K562 (cell line): ENCODE measurements around the gene EPYC. TPM values are rescaled to one million over a fixed set of nuclear protein-coding genes. Genes with fewer than 3 reads are reported as not detected.

Experiments used
- ATAC-seq: fragments of 200-7000 bp; cut with Tn5 transposase; 3 replicates; pipeline ENCODE4 v1.9.1; 2020; ENCODE audit warnings: moderate library complexity
- BruUV-seq: library from RNA; stranded (reverse); fragments of 400-500 nt; replicated peaks from 2 replicates; lab custom pipeline; 2021; lab: Mats Ljungman, UMichigan
- CTCF ChIA-PET: fragments of 300-600 bp; formaldehyde crosslinking; extraction: SDS; loops from one replicate; lab custom pipeline; 2021; ENCODE audit warnings: low intra/inter-chr PET ratio; lab: Yijun Ruan, JAX
- POLR2A ChIA-PET: fragments of 300-600, 350-650 bp; sonication (Branson Sonifier 250); formaldehyde crosslinking; extraction: SDS; loops from one replicate; lab custom pipeline; 2021; ENCODE audit warnings: antibody characterized with exemption, inconsistent platforms; lab: Yijun Ruan, JAX
- DNase-seq, 4 experiments: peaks; one replicate each; pipeline versions ENCODE4 v3.0.0 to v3.0.0-alpha.2; 2011 to 2018; ENCODE audit warnings: low spot score in 3 of 4, mixed read lengths in 3 of 4; ENCODE audit errors: extremely low read depth in 1 of 4
- FAIRE-seq: peaks from 2 replicates; lab custom pipeline; 2011; peaks lifted over from hg19 to GRCh38; lab: Jason Lieb, UNC
- H2AFZ ChIP-seq: 2 replicates; pipeline ENCODE4 v1.6.0; 2011; ENCODE audit warnings: low read depth, low read length, control low read depth, inconsistent platforms
- H3K27ac ChIP-seq: fragments of 200-600 bp; 3 replicates; pipeline ENCODE4 v1.8.0; 2011; ENCODE audit warnings: low read depth, mild to moderate bottlenecking, control low read depth, inconsistent platforms, low read length, moderate library complexity, mixed read lengths; ENCODE audit errors: extremely low read depth
- H3K27me3 ChIP-seq, 2 experiments: fragments of 300-600 bp in 1 of 2; 2 replicates in 1 of 2; 3 replicates in 1 of 2; pipeline versions ENCODE4 v1.6.0 to v1.8.0; 2011; ENCODE audit warnings: inconsistent platforms in 2 of 2, low read length in 2 of 2, mild to moderate bottlenecking in 1 of 2, mixed read lengths in 1 of 2, moderate library complexity in 1 of 2; ENCODE audit not compliant: control insufficient read depth in 2 of 2, insufficient read depth in 2 of 2
- H3K36me3 ChIP-seq: fragments of 300-600 bp; 3 replicates; pipeline ENCODE4 v1.8.0; 2011; ENCODE audit warnings: mild to moderate bottlenecking, low read length, inconsistent platforms; ENCODE audit not compliant: control insufficient read depth, insufficient read depth
- H3K4me1 ChIP-seq, 2 experiments: fragments of 200-600 bp in 1 of 2; replicated peaks in 1 of 2; 2 replicates in 1 of 2; 3 replicates in 1 of 2; pipeline versions ENCODE4 v1.5.1 to v1.8.0; 2011; ENCODE audit warnings: inconsistent platforms in 2 of 2, low read length in 2 of 2, mild to moderate bottlenecking in 1 of 2, mixed read lengths in 1 of 2, moderate library complexity in 1 of 2; ENCODE audit not compliant: control insufficient read depth in 2 of 2, insufficient read depth in 2 of 2
- H3K4me2 ChIP-seq: 2 replicates; pipeline ENCODE4 v1.6.1; 2011; ENCODE audit warnings: low read length, control low read depth, inconsistent platforms, mixed read lengths; ENCODE audit not compliant: insufficient read depth
- H3K4me3 ChIP-seq: fragments of 200-600 bp; sonication (generic), shearing (Covaris generic); 2 replicates; pipeline ENCODE4 v1.5.1; 2016; ENCODE audit warnings: control low read depth, inconsistent platforms
- H3K79me2 ChIP-seq: fragments of 200-600 bp; 3 replicates; pipeline ENCODE4 v1.8.0; 2011; ENCODE audit warnings: low read length, inconsistent platforms; ENCODE audit not compliant: control insufficient read depth, insufficient read depth
- H3K9ac ChIP-seq, 2 experiments: 2 replicates each; pipeline versions ENCODE4 v1.6.0 to v1.6.1; 2011; ENCODE audit warnings: low read depth in 2 of 2, low read length in 2 of 2, control low read depth in 1 of 2, inconsistent platforms in 1 of 2, mild to moderate bottlenecking in 1 of 2, mixed read lengths in 1 of 2; ENCODE audit not compliant: insufficient read depth in 1 of 2
- H3K9me1 ChIP-seq: one replicate; pipeline ENCODE4 v1.6.0; 2011; ENCODE audit warnings: inconsistent platforms, mild to moderate bottlenecking, low read length, moderate library complexity; ENCODE audit not compliant: control insufficient read depth, insufficient read depth
- H3K9me3 ChIP-seq: replicated peaks from 2 replicates; pipeline ENCODE4 v1.5.1; 2011; ENCODE audit warnings: low read depth, low read length, inconsistent platforms; ENCODE audit not compliant: control insufficient read depth, insufficient read depth
- H4K20me1 ChIP-seq: replicated peaks from 2 replicates; pipeline ENCODE4 v1.6.1; 2011; ENCODE audit warnings: low read length, inconsistent platforms, mixed read lengths; ENCODE audit not compliant: control insufficient read depth, insufficient read depth
- BCL6 ChIP-seq: fragments of 250-450 bp; sonication (Bioruptor Pico); IDR thresholded peaks from 2 replicates; pipeline ENCODE4 v1.4.0; 2020
- CBX3 ChIP-seq, 2 experiments: IDR thresholded peaks; 1 replicate in 1 of 2; 2 replicates in 1 of 2; pipeline ENCODE4 v1.6.1; 2012; ENCODE audit warnings: inconsistent platforms in 2 of 2, low read length in 2 of 2, borderline replicate concordance in 1 of 2, control low read depth in 1 of 2
- DACH1 ChIP-seq: fragments of 450-650 bp; IDR thresholded peaks from 2 replicates; pipeline ENCODE4 v1.6.1; 2018; ENCODE audit not compliant: partially characterized antibody
- ELF2 ChIP-seq: fragments of 250-450 bp; sonication (Bioruptor Pico); IDR thresholded peaks from 2 replicates; pipeline ENCODE4 v1.5.0; 2021; ENCODE audit warnings: mild to moderate bottlenecking
- MITF ChIP-seq: IDR thresholded peaks from 2 replicates; pipeline ENCODE4 v1.6.1; 2014; ENCODE audit warnings: antibody characterized with exemption
- PHB ChIP-seq: fragments of 250-450 bp; sonication (Bioruptor Pico); IDR thresholded peaks from 2 replicates; pipeline ENCODE4 v1.5.0; 2021
- PREB ChIP-seq: sonication (generic); formaldehyde crosslinking; IDR thresholded peaks from 2 replicates; pipeline ENCODE4 v1.8.1; 2023; ENCODE audit warnings: mild to moderate bottlenecking, missing genetic modification reagents
- TGIF2 ChIP-seq: sonication (generic); formaldehyde crosslinking; IDR thresholded peaks from 2 replicates; pipeline ENCODE4 v1.8.1; 2022; ENCODE audit warnings: mild to moderate bottlenecking, missing genetic modification reagents, moderate library complexity
- TSC22D4 ChIP-seq: fragments of 450-650 bp; IDR thresholded peaks from 2 replicates; pipeline ENCODE4 v1.6.1; 2016; ENCODE audit warnings: missing genetic modification characterization, missing biosample characterization, control low read depth
- ZBTB1 ChIP-seq: sonication (generic); formaldehyde crosslinking; IDR thresholded peaks from 2 replicates; pipeline ENCODE4 v1.8.1; 2023; ENCODE audit warnings: missing genetic modification reagents, low read depth, mild to moderate bottlenecking, borderline replicate concordance
- ZNF766 ChIP-seq: fragments of 200-800 bp; sonication (Bioruptor generic); conservative IDR thresholded peaks from 2 replicates; pipeline ENCODE4 v1.6.1; 2016; ENCODE audit warnings: missing genetic modification characterization, missing compliant biosample characterization
- WGBS: fragments of 100-300 bp; shearing (Covaris generic); methylation state at CpG from one replicate; pipeline ENCODE4 v1.1.6; 2016; ENCODE audit warnings: low coverage, mixed read lengths; ENCODE audit not compliant: insufficient coverage; ENCODE audit errors: missing lambda C conversion rate; 5-methylcytosine and 5-hydroxymethylcytosine counted together
- in situ Hi-C: fragments of 300-500 bp; cut with MboI; formaldehyde crosslinking; loops from 4 replicates; pipeline ENCODE4 v1.15.0; 2018; ENCODE audit warnings: inconsistent platforms, mixed read lengths
- intact Hi-C: fragments of 100-400 bp; cut with micrococcal nuclease; formaldehyde crosslinking; loops from 2 replicates; pipeline ENCODE4 v1.14.2; 2022
- polyA plus RNA-seq, 8 experiments: library from polyadenylated mRNA; depleted of rRNA in 4 of 8; stranded (reverse) in 5 of 8; unstranded in 3 of 8; fragments of >200 nt; fragmentation: Nextera tagmentation in 2 of 8; fragmentation: Illumina TruSeq in 1 of 8; extraction: Ambion mirVana in 2 of 8; extraction: Trizol in 1 of 8; gene quantifications; 2 replicates each; pipeline versions ENCODE4 v1.2.1 to v1.2.3, GENCODE V29; 2011 to 2014; ENCODE audit warnings: inconsistent platforms in 1 of 8, missing spikeins in 1 of 8
- total RNA-seq, 7 experiments: library from RNA; depleted of rRNA in 6 of 7; stranded (reverse); fragments of >200 nt in 6 of 7; fragmentation: Illumina TruSeq in 2 of 7; extraction: Trizol in 2 of 7; gene quantifications; 2 replicates each; pipeline versions ENCODE4 v1.2.1 to v1.2.3, GENCODE V29; 2011 to 2021; ENCODE audit warnings: low replicate concordance in 1 of 7

EPYC gene
- total and polyA plus RNA-seq, 9 of the 15 experiments (the other 6 are each of a cell fraction or from before 2014, with no cell fraction given) = not detected

- DNase-seq = no peak
- FAIRE-seq = no peak
- H3K79me2 ChIP-seq = no peaks in the 10 kb centered on the region
- no peak overlapping the region for H3K4me3 ChIP-seq
- in situ Hi-C loops (loop anchor here (25.0 kb wide), 2 partner anchors 1673 to 1952 kb away; no protein-coding TSS in a partner anchor), intact Hi-C loops (no loop called here)
- ChIA-PET CTCF (no interaction called here), POLR2A (no interaction called here)
- H3K36me3 ChIP-seq = no peaks in the 10 kb centered on the region
- no peaks in the 10 kb centered on the region for H3K9me3 ChIP-seq
- no peak overlapping the region for H3K9ac ChIP-seq
- H3K27ac ChIP-seq = no peak overlapping the region
- 2% methylated on average over 6 of the region's 6 CpGs for WGBS
- no peaks in the 10 kb centered on the region for H3K27me3 ChIP-seq
- ATAC-seq = no peak
- H3K4me2 ChIP-seq = no peak overlapping the region
- no peak overlapping the region for H2AFZ ChIP-seq
- no peaks in the 10 kb centered on the region for H3K9me1 ChIP-seq
- no TSS peak for BruUV-seq
- TF ChIP-seq DACH1 (no peak), TSC22D4 (no peak), ZBTB1 (CRISPR knock-in tag) (no peak), TGIF2 (CRISPR knock-in tag) (no peak), ZNF766 (CRISPR knock-in tag) (no peak), MITF (no peak), BCL6 (no peak), PHB (CRISPR knock-in tag) (no peak), PREB (CRISPR knock-in tag) (no peak), ELF2 (CRISPR knock-in tag) (no peak), CBX3 (IDR thresholded peaks at IDR 0.05; ENCODE audit: borderline replicate concordance in 1 of 2, low read length in 2 of 2) (no peak)
- no peaks in the 10 kb centered on the region for H4K20me1 ChIP-seq
- no peaks in the 10 kb centered on the region for H3K4me1 ChIP-seq
These were observed 40.8 kb downstream of the EPYC start for GRCh38 chr12:90963946-90964345.
